ENCODE data around the gene C1orf210.

DNA sequence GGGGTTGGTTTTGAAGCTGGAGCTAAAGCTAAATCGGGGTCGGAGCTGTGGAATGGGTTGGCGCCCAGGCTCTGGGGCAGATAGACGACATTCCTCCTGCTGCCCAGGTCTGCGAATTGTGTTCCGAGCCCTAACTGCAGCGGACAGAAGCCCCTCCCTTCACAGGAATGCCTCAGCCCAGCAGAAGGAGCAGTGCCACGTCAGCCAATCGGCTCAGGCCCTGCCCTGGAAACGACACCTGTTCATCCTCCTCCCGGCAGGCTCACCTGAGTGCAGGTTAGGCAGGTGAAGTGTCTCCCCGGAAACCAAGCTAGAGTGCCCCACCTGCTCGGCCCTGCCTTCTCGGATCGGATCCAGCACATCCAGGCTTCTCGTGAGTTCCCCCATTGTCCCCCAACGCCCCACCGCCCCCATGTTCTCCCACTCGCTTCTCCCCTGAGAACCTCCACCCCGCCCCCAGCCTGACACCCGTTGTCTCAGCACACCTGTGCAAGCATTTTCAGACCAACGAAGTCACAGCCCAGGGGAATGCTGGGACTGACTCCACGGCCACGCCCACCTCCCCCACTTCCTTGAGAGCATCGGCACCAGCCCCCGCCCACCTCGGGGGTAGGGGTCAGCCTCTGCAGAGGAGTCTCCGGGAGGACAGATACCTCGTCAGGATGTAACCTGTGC lies 14.8 kb downstream of the C1orf210 start:
- TF ChIP-seq, protein P1, sequence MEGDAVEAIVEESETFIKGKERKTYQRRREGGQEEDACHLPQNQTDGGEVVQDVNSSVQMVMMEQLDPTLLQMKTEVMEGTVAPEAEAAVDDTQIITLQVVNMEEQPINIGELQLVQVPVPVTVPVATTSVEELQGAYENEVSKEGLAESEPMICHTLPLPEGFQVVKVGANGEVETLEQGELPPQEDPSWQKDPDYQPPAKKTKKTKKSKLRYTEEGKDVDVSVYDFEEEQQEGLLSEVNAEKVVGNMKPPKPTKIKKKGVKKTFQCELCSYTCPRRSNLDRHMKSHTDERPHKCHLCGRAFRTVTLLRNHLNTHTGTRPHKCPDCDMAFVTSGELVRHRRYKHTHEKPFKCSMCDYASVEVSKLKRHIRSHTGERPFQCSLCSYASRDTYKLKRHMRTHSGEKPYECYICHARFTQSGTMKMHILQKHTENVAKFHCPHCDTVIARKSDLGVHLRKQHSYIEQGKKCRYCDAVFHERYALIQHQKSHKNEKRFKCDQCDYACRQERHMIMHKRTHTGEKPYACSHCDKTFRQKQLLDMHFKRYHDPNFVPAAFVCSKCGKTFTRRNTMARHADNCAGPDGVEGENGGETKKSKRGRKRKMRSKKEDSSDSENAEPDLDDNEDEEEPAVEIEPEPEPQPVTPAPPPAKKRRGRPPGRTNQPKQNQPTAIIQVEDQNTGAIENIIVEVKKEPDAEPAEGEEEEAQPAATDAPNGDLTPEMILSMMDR (IDR thresholded peaks at IDR 0.05), result no peak
- no peak for TF ChIP-seq POLR2A (IDR thresholded peaks at IDR 0.05)

Data from adrenal gland (tissue), 5 donors.